A204.1 (cell line): Measurements from ENCODE around the gene TP63.

Experiments
- FAIRE-seq: peaks from 2 replicates; lab custom pipeline; 2012; peaks lifted over from hg19 to GRCh38; lab: Jason Lieb, UNC

The TP63 gene

DNA sequence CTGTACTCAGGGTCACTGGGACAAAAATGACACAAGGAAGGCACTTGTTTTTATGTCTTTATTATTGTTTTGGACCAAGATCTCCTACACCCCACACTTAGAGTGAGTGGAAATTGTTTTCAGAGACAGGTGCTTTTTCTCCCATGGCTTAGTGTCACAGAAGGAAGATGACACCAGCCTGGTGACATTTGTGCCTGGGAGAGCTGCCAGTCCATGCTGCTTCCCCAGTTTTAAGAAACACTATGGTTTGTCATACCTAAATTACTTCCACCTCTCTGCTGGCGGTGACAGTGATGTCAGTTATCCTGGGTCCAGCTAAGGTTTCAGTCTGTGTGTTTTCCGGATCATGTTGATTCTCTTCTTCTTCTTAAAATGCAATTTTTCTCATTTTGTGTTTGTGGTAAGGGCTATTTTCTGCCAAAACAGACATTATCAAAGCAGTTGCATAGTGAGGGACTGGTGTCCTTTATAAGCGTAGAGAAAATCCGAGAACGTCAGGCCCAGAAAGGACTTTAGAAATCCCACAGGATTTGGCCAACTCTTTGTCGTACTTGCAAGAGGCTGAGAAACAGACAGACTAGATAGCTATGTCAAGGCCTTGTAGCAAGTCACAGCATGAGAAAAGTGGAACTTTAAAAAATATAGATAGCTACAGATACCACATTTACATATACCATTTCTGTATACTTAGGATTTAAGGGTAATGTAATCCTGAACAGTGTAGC, 149.5 kb downstream of the TP63 start:
- no peak for FAIRE-seq

DNA sequence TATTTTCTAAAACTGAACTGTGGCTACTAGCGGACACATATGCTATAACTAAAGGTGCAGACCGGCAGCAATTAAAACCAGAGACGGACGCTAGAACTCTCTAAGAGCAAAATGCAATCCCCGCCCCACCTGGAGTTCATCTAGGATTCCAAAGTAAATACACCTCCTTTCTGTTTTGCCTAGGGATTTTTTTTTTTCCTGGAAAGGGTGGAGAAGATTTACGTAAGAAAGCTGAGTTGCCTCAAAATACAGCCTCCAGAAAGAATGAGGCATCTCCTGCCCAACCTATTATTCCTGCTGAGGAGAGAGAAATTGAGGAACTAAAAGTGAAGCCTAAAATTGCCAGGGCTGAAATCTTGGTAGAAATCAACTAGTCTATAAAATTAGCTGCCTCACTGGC, 150.2 kb downstream of the TP63 start:
- no peak for FAIRE-seq

DNA sequence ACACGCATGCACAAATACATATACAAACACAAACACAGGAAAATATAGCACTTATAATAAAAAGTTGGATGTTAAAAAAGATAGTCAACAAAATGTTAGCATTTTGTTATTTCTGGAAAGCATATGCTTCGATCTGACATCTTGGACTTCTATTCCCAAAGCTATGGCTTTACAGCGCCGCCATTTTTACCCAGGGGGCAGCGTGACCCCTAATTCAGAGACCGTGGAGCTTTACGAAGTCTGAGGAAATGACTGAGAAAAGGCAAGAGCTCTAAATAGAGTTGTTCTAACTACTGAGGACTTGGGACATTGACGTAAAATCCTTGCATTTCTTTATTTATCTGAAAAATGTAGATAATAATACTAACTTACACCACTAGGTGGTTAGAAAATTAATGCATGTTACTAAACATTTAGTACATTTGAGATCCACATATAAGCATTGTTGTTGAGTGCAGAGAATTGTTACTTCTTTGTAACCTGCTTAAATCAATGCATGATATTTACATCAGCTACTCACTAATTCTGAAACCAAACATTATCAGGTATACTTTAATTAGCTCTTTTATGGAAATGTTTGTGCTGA, 155.4 kb downstream of the TP63 start:
- FAIRE-seq: no peak

DNA sequence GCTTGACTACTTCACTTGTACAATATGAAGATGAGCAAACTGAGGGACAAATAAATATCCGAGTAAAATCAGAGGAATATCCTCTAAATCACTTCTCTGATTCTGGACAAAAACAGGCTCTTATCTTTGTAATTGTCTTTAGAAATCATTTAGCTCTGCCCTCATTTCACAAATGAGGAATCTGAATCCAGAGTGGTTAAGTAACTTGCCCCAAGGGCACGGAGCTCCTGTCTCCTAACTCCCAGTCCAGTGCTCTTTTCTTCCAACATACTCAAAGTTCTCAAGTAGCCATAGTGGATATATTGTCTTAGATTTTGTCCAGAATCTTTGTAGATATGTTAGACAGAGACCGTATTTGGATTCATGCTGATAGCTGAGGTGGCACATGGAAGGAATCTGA, 156.0 kb downstream of the TP63 start:
- no peak for FAIRE-seq

DNA sequence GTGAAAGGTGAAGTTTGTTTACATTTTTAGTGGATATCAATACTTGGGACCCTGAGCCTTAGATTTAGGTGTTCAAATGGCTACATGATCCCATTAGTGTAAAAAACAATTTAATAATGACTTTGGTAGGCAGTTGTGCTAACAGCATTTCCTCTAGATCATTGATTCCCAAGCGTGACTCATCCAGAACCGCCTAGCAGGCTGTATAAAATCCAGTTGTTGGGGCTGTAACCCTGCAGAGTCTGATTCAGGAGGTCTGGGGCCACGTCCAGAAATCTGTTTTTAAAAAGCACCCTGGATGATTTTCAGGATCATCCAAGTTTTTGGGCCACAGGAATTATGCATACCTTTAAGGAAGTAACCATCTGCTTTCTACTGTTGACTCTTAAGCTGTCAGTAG, 156.4 kb downstream of the TP63 start:
- no peak for FAIRE-seq

DNA sequence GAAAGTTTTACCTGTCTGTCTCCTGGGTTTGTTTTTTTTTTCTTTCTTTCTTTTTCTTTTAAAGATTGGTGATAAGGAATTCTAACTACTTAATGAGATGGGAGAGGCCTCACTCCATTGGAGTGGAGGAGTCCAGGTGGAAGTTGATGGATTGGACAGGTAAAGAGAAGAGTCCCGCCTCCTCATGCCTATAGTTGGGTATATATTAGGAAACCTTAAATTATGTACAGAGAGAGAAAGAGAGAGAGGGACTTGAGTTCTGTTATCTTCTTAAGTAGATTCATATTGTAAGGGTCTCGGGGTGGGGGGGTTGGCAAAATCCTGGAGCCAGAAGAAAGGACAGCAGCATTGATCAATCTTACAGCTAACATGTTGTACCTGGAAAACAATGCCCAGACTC, 158.2 kb downstream of the TP63 start:
- FAIRE-seq: no peak

DNA sequence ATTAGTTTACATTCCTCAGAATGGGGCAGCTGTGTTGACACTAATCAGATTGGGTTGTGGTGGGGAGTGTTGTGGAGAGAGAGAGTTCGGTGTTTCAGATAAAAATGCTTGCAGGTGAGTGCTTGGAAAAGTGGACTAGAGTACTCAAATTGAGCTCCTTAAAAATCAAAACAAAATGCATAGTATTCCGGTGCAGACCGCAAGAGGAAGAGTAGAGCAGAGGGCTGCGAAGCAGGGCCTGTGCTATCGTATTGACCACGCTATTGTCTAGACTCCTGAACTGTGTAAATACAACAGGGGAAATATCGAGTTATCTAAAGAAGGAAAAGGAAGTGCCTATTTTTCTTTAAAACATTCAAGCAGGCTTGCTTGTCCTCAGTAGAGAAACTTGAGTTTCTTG, 159.5 kb downstream of the TP63 start:
- FAIRE-seq: no peak

DNA sequence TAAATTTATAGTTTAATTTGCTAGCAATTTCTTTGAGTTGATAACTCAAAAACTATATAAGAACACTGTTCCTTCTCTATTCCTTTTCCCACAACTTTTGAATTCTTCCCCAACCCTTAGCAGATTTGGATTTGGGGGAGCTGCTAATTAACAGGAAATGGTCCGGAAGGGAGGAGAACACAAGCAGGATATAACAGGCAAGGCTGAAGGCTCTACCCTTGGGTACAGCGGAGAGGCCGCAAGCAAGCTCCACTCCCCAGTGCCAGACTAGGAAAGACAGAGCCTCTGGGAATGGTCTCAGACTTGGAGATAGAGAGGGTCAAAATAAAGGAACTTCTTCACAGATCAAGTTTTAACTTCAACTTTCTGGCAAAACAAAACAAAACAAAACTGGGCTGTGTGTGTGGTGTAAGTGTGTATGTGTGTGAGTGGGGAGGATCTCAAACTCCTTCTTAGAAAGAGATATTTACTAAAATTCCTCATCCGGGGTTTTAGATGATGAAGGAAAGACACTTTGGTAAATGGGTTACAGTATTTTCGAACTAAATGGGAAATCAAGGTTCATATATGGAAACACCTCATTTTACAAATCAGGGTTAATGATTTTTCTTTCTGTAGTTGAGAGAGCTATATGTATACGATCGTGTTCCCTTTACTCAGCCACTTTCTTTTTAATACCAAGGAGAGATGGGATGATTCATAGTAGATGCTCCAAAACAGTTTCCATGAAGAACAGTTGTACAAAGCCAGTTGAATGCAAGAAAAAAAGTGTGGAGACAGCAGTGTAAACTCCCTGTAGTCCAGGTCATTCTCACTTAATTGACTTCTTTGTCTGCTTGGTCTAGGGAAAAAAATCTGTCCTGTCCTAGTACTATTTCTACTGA, 161.1 kb downstream of the TP63 start:
- no peak for FAIRE-seq

DNA sequence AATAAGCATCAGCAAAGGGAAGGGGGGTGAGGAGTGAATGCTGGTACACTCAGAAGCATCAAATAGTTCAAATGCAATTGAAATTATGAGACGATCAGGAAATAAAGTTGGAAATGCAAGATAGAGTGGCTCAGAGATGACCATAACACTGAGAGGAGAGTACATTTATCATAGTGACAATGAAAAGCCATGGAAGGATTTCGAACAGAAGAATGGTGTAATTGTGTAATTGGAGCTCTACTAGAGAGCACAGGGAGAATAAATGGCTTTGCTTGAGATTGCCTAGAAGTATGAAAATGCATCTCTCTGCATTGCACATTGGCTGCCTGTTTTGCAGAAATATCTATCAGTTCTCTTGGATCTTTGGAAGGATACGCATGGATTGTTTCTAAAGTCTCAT, 163.3 kb downstream of the TP63 start:
- FAIRE-seq: no peak

DNA sequence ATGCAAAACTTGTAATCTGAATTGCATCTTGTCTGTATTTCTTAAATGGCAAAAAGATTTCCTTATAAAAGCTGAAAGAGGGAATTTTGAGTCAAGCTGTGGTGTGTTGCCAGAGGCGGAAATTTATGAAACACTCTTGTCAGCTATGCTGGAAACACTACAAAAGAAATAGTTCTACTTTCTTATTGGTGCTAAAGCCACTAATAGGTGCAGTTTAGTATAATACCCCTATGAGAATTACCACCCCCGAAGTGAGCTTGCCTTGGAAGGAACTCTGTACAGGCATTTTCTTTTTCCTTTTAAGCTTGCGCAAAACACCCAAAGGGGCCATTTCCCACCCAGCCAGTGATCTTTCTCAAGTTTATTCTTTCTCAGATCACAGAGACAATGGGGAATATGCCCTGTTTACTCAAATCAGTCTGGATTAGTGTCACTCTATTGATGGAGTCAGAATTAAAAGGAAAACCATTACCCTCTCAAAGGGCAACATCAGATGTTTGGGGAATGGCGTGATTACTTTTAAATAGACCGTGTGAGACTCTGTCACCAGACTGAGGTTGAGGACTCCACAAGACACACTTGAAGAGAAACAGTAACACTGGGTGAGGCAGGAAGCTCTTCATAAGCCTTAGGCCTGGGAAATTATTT, 166.0 kb downstream of the TP63 start:
- FAIRE-seq: no peak

DNA sequence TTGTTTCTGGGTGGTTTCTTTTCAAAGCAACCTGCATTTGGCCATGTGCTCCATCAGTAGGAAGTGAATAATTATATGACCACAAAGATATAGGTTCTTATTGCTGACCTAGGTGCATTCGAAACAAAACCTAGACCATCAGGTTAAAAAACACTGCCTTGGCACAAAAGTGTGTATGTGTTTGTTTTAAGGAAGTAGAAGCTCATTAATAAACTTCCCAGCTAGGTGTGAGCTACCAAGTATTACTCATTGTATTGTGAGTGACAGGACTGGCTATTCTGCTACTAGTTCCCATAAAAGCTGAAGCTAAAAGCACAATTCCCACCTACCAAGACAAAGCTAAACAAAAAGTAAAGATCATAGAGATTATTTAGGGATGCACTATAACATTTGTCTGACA, 168.2 kb downstream of the TP63 start:
- no peak for FAIRE-seq

DNA sequence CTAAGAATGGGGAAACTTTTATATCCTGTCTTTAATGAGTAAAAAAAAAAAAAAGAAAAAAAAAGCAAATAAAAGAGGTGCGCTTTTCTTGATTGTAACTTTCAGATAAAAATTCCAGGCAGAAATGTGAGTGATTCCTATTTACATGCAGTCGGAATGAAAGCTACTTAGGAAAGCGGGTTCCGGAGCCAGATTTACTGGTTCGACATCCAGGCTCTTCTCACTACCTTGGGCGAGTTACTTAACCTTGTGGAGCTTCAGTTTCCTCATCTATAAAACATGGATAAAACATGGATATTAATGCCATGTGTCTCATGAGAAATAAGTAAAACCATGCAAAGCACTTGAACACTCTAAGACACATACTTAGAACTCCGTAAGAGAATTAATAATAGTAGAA, 169.2 kb downstream of the TP63 start:
- FAIRE-seq: no peak

DNA sequence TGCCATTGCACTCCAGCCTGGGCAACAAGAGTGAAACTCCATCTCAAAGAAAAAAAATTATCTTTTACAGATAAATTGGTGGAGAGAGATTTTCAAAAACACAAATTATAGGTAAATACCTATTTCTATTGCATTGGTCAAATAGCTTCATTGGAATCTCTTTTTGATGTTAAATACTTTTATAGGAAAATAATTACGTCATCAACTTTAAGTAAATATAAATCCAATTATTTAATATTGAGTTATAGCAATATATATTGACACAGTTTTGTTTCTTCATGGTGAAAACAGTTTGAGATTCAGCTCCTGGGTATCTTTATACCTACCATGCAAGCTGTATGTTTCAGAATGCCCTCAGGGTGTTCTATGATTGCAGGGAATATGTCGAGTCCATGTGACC, 172.1 kb downstream of the TP63 start:
- FAIRE-seq: no peak

DNA sequence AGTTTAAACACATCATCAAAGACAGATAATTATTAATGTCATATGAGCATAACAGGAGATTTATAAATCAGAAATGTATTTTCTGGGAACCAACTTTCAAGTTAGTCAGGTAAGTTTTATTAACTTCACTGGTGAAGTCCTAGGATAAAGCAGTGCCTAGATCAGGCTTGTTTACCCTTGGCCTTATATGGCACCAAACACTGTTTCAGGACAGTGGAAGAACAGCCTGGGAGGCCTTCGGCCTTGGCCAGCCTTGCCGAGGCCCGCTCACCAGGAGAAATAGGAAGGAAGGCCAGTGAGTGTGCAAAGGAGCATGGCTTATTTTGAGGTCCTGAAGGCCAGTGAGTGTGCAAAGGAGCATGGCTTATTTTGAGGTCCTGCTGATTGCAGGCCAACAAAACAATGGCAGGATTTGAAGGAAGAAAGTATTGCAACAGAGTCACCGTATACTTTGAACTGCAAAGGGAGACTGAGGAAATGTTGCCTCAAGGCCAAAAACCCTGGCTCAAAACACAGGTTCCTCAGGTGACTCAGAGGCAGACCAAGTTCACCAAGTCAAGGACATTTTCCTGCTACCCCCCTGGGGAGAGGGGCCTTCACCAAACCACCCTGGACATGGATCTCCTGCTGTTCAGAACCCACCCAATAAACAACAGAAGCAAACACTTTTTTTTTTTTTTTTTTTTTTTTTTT, 174.3 kb downstream of the TP63 start:
- no peak for FAIRE-seq

DNA sequence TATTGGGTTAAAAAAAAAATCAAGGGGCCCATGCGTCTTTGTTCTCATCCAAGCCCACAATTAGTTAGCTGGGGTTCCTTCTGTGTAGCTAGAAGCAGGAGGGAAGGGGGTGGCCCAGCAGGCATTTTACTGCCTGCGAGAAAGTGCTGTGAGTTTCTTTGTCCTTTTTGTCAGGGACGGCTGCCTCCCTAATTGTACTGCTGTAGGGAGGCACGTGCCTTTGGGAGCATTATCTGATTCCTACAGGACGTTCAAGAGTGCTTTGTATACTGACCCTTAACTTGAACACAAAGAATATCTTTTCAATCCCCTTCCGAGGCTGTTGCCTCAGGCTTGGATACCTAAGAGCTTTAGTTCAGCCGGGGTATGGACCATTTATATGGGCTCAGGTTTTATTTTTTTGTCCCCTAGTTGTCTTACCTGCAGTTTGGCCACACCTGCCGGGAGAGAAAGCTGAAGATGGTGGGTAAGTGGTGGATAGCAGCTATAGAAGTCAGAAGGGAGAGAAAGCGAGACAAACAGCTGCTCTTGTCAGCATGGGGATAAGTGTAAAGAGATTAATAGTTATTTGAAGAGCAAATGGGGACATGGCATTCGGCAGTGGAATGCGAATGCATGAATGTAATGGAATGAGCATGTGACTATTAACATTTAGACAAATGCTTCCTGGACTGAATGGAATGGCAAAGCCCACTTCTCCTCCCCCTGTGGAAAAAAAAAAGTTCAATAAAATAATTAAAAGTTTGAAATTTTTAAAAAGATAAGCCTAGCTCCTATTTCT, 175.2 kb downstream of the TP63 start:
- FAIRE-seq: no peak

DNA sequence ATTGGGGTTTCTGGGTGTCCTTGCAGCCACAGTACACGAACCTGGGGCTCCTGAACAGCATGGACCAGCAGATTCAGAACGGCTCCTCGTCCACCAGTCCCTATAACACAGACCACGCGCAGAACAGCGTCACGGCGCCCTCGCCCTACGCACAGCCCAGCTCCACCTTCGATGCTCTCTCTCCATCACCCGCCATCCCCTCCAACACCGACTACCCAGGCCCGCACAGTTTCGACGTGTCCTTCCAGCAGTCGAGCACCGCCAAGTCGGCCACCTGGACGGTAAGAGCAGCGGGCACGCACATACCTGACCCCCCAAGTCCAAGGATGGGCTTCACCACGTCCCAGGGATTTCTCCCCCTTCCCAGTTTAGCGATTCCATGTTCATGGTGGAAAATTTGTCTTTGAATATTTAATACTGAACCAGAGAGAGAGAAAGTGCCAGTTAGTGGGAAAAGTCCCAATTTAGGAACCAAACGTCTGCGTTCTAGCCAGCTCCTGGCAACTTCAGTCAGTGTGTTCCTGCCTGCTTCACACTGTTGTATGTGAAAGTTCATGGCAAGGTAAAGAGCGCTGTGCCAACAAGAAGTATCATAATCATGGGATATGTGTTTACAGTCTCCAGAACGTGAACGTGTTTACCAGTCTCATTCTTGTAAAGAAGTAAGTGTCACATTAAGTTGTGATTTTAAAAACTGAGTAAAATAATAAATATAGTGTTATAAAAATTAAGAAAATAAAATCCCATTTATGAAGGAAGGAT, 177.2 kb downstream of the TP63 start:
- FAIRE-seq: no peak

DNA sequence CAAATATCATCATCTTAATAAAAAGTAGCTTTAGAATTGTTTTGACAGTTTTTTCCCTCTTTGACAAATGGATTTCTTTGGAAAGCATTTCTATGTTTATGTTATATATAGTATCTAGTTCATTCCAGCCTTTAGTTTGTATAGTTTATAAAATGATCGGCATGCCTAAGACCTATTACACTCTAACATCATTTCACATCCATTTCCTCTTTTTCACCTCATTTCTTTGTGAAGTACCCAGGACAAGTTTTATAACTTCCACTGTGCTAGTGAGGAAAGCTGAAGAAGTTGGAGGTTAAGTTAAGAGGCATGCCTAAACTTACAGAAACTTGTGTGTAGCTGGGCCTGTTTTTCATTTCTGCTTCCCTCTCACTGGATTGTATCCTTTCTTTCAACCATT, 178.4 kb downstream of the TP63 start:
- no peak for FAIRE-seq

DNA sequence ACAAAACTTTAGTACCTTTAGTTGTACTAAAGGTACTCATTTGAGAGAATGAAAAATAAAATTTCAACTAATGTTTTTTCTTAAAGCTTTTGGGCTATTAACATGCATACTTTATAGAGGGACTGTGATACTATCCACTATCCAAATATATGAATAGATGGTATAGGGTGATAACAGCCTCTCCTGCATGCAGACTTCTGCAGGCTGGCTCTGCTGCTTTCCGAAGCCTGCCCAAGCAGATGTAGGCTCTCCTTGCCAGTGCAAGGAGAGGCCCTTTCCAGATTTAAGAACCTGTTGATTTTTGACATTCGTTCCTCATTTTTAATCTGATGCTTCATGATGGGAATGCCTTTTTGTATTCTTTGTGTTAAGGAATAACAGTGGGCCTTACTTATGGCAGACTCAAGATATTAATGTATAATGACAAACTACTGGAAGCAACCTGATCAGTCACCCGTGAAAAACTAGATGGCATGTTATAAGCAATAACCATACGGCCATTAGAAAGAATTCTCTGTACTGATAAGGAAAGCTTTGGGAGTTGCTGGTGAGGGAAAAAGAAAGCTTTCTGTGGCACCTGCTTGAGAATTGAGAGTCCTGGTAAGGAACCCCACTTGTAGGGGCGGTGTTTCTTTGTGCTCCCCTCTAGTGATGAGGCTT, 181.7 kb downstream of the TP63 start:
- no peak for FAIRE-seq

DNA sequence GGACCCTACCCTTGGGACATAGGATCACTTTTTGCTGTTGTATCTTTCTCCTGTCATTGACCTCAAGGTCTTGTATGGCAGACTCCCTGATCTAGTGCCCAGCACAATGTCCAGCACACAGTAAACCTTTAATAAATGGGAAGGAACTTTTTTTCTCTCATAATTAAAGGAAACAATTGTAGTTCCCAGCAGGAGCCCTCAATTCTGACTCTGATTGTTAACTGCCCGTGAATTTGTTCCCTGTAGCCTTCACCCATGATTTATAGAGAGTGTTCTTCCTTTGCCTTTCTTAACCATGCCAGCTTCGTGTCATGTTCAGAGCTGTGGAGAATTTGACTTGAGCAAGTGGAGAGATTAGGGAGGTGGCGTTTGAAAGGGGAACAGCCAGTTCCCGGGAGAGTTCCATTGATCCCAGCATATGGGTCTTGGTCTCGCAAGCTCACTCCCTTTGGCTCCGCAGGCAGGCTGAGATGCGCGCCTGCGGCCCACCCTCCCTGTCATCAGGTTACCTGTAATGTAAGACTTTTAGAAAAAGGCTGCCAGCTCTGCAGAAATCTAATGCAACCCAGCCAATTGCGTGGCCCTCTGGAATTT, 182.6 kb downstream of the TP63 start:
- FAIRE-seq: no peak

DNA sequence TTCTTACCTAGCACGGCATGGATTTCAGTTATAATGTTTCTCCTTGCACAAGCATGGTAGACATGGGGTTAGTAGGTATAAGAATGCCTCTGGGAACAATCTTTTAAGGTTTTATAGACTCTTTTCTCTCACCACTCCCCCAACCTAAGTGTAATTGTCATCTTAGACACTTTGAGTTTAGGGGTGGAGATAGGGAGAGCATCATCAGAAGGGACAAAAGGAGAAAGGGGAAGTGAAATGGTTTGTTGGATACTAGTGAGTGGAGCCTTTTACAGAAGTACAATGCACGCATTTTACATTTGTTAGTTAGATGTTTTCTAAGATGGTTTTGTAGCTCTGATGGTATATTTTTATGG, 189.2 kb downstream of the TP63 start:
- FAIRE-seq: no peak
